Esophagus squamous epithelium (tissue), 5 donors: ENCODE data around the gene ADCYAP1. TPM values are rescaled to one million over a fixed set of nuclear protein-coding genes. Genes with fewer than 3 reads are reported as not detected.
A peak's percentile ranks its signal among the peaks of the same experiment; 100 is the strongest.

Experiments used
- DNase-seq: peaks from one replicate; lab custom pipeline; 2025; lab: John Stamatoyannopoulos, UW
- H3K27ac ChIP-seq, 4 donors: fragments of 200-600 bp; sonication (generic); one replicate each; pipeline ENCODE4 v1.5.1; 2016 to 2019; ENCODE audit warnings: mild to moderate bottlenecking in 1 of 4
- H3K27me3 ChIP-seq, 4 donors: fragments of 200-600 bp; sonication (generic); 1 replicate in 3 of 4; 2 replicates in 1 of 4; pipeline versions ENCODE4 v1.5.1 to v1.6.0; 2017 to 2021; ENCODE audit warnings: antibody characterized with exemption in 1 of 4
- H3K36me3 ChIP-seq, 3 donors: fragments of 200-600 bp; sonication (generic); one replicate each; pipeline ENCODE4 v1.5.1; 2016 to 2019
- H3K4me1 ChIP-seq, 3 donors: fragments of 200-600 bp; sonication (generic); one replicate each; pipeline ENCODE4 v1.5.1; 2017 to 2019
- H3K4me3 ChIP-seq, 4 donors: fragments of 200-600 bp; sonication (generic); 1 replicate in 3 of 4; 2 replicates in 1 of 4; pipeline ENCODE4 v1.5.1; 2016 to 2019; ENCODE audit warnings: mild to moderate bottlenecking in 2 of 4, moderate library complexity in 1 of 4
- H3K9me3 ChIP-seq, 3 donors: fragments of 200-600 bp; sonication (generic); one replicate each; pipeline ENCODE4 v1.5.1; 2016 to 2019
- CTCF ChIP-seq, 6 experiments: fragments of 450-650 bp in 4 of 6; fragments of 200-600 bp in 2 of 6; sonication (generic) in 2 of 6; IDR thresholded peaks; one replicate each; pipeline ENCODE4 v1.5.1; 2016 to 2019; ENCODE audit warnings: antibody characterized with exemption in 6 of 6, mild to moderate bottlenecking in 4 of 6, moderate library complexity in 4 of 6
- POLR2A ChIP-seq, 4 donors: fragments of 450-650 bp; IDR thresholded peaks; one replicate each; pipeline ENCODE4 v1.6.1; 2017; ENCODE audit warnings: antibody characterized with exemption in 4 of 4, mild to moderate bottlenecking in 4 of 4, moderate library complexity in 3 of 4
- WGBS, 2 donors: methylation state at CpG; one replicate each; pipeline ENCODE4 v1.1.5; 2018; 5-methylcytosine and 5-hydroxymethylcytosine counted together
- intact Hi-C: fragments of 100-400 bp; cut with DNase I; formaldehyde crosslinking; loops from one replicate; pipeline ENCODE4 v1.15.0; 2022
- total RNA-seq, 4 donors: library from RNA; depleted of rRNA; stranded (reverse); fragments of >200 nt; gene quantifications; one replicate each; pipeline ENCODE4 v1.1.0, GENCODE V29; 2016
- donor health status: DM: yes; HTN: yes; CAD: no.

The ADCYAP1 gene
- total RNA-seq, 4 donors from 2014 or later = 0.29 to 2.7 TPM; not detected in 2

- peak overlapping the region in 3 of 4 donors; percentile 26 to 65 (median 43) for H3K4me3 ChIP-seq
- TF ChIP-seq POLR2A (IDR thresholded peaks at IDR 0.05) (no peak), CTCF (IDR thresholded peaks at IDR 0.05) (no peak)
- peaks cover 26 to 51% (median 30%) of the 10 kb centered on the region in 3 donors for H3K4me1 ChIP-seq
- H3K36me3 ChIP-seq = no peaks in the 10 kb centered on the region
- intact Hi-C loops = no loop called here
- H3K27ac ChIP-seq = no peak overlapping the region
- DNase-seq = no peak
- 8 to 19% methylated on average over 22 to 30 of the region's 69 CpGs for WGBS, 2 donors
- H3K9me3 ChIP-seq = no peaks in the 10 kb centered on the region
- peaks cover 18 to 98% (median 50%) of the 10 kb centered on the region in 4 donors for H3K27me3 ChIP-seq
These were observed 4.4 kb downstream of the ADCYAP1 start for GRCh38 chr18:908758-909724.

GRCh38 chr18:910247-910646, 5.6 kb downstream of the ADCYAP1 start:
- H3K27me3 ChIP-seq = peaks cover 14 to 97% (median 40%) of the 10 kb centered on the region in 4 donors
- peaks cover 26 to 42% (median 30%) of the 10 kb centered on the region in 3 donors for H3K4me1 ChIP-seq
- H3K9me3 ChIP-seq = no peaks in the 10 kb centered on the region
- H3K36me3 ChIP-seq = no peaks in the 10 kb centered on the region
- no peak overlapping the region for H3K4me3 ChIP-seq
- TF ChIP-seq POLR2A (IDR thresholded peaks at IDR 0.05) = no peak
- no peak for TF ChIP-seq CTCF (IDR thresholded peaks at IDR 0.05)
- H3K27ac ChIP-seq = no peak overlapping the region
- 42 to 46% methylated on average over 5 of the region's 5 CpGs for WGBS, 2 donors
- DNase-seq = no peak
- intact Hi-C loops = no loop called here

- WGBS, 2 donors = 12 to 14% methylated on average over 2 of the region's 2 CpGs
These were observed 6.4 kb downstream of the ADCYAP1 start for GRCh38 chr18:911025-911424.

GRCh38 chr18:911486-911885, 6.8 kb downstream of the ADCYAP1 start:
- Histone ChIP-seq H3K27me3 (peaks cover 1 to 89% (median 28%) of the 10 kb centered on the region in 4 donors), H3K27ac (no peak overlapping the region), H3K9me3 (no peaks in the 10 kb centered on the region), H3K4me1 (peaks cover 21 to 30% (median 26%) of the 10 kb centered on the region in 3 donors), H3K36me3 (no peaks in the 10 kb centered on the region), H3K4me3 (no peak overlapping the region)
- no peak for TF ChIP-seq CTCF (IDR thresholded peaks at IDR 0.05)
- DNase-seq = no peak
- intact Hi-C loops = no loop called here
- 19 to 23% methylated on average over 7 of the region's 7 CpGs for WGBS, 2 donors

More at GRCh38 chr18:911025-911424, 6.4 kb downstream of the ADCYAP1 start:
- Histone ChIP-seq H3K27me3 (peaks cover 6 to 91% (median 32%) of the 10 kb centered on the region in 4 donors), H3K27ac (no peak overlapping the region), H3K4me1 (peaks cover 26 to 34% (median 30%) of the 10 kb centered on the region in 3 donors), H3K9me3 (no peaks in the 10 kb centered on the region), H3K4me3 (no peak overlapping the region), H3K36me3 (no peaks in the 10 kb centered on the region)
- no peak for TF ChIP-seq POLR2A (IDR thresholded peaks at IDR 0.05)
- no peak for TF ChIP-seq CTCF (IDR thresholded peaks at IDR 0.05)
- DNase-seq = no peak
- intact Hi-C loops = no loop called here

- 42 to 47% methylated on average over 1 of the region's 1 CpG for WGBS, 2 donors
- Histone ChIP-seq H3K9me3 (no peaks in the 10 kb centered on the region), H3K27ac (no peak overlapping the region), H3K27me3 (peaks cover 0 to 58% (median 0%) of the 10 kb centered on the region in 4 donors), H3K36me3 (no peaks in the 10 kb centered on the region), H3K4me3 (no peak overlapping the region), H3K4me1 (no peaks in the 10 kb centered on the region)
- no peak for TF ChIP-seq POLR2A (IDR thresholded peaks at IDR 0.05)
- TF ChIP-seq CTCF (IDR thresholded peaks at IDR 0.05) = no peak
- intact Hi-C loops = no loop called here
- no peak for DNase-seq
These were observed 11.9 kb downstream of the ADCYAP1 start for GRCh38 chr18:916562-916961.
